AG04450 (cell line): ENCODE measurements around the gene ASXL3. TPM values are rescaled to one million over a fixed set of nuclear protein-coding genes. Genes with fewer than 3 reads are reported as not detected.

Source experiments
- CTCF ChIA-PET: fragments of 300-600, 350-600 bp; formaldehyde crosslinking; extraction: SDS; loops from one replicate; lab custom pipeline; 2022; ENCODE audit warnings: antibody characterized with exemption, inconsistent platforms; lab: Charles Lee
- POLR2A ChIA-PET: fragments of 350-600 bp; formaldehyde crosslinking; extraction: SDS; loops from one replicate; lab custom pipeline; 2021; ENCODE audit warnings: antibody characterized with exemption, inconsistent platforms; lab: Yijun Ruan, JAX
- DNase-seq: peaks from one replicate; pipeline ENCODE4 v3.0.0-alpha.2; 2011; ENCODE audit warnings: low read depth, low spot score
- H3K27ac ChIP-seq: one replicate; pipeline ENCODE4 v1.5.1; 2012; ENCODE audit warnings: low read depth, low read length, control low read depth
- H3K27me3 ChIP-seq: one replicate; pipeline ENCODE4 v1.6.0; 2012; ENCODE audit warnings: low read length; ENCODE audit not compliant: control insufficient read depth, insufficient read depth
- H3K4me3 ChIP-seq: 2 replicates; pipeline ENCODE4 v1.5.1; 2011; ENCODE audit warnings: mild to moderate bottlenecking, low read depth, low read length, control low read depth
- H3K9me3 ChIP-seq: 2 replicates; pipeline ENCODE4 v1.5.1; 2012; ENCODE audit warnings: low read length; ENCODE audit not compliant: control insufficient read depth, insufficient read depth
- CTCF ChIP-seq: IDR thresholded peaks from 2 replicates; pipeline ENCODE4 v1.5.1; 2011; ENCODE audit warnings: low read depth, low read length, control low read depth, inconsistent platforms
- polyA plus RNA-seq: library from polyadenylated mRNA; depleted of rRNA; stranded (reverse); fragments of >200 nt; gene quantifications from 2 replicates; pipeline ENCODE4 v1.2.3, GENCODE V29; 2011

Gene ASXL3
- polyA plus RNA-seq, 1 experiment, result 0.19 TPM

DNA sequence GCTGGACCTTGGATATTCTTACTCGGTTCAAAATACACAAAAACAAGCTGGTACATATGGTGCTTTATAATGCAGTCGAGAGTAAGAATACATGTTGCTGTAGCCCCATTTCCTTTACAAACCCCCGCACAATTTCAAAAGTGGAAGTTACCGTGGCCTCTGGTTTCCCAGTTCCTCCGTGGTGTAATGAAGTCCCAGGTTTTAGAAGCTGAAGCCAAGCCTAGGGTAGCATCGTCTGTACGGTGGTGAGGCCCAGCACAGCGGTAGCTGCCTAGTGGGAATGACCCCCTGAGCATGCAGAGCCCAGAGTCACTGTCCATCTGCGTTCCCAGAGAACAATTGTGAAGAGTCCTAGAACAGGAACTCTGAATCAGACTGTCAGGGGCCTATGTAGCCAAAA, 171.8 kb downstream of the ASXL3 start:
- no peak for TF ChIP-seq CTCF
- no peak overlapping the region for H3K4me3 ChIP-seq
- no peak overlapping the region for H3K27ac ChIP-seq
- no peaks in the 10 kb centered on the region for H3K27me3 ChIP-seq
- no peaks in the 10 kb centered on the region for H3K9me3 ChIP-seq
- ChIA-PET CTCF (no interaction called here), POLR2A (no interaction called here)
- no peak for DNase-seq

DNA sequence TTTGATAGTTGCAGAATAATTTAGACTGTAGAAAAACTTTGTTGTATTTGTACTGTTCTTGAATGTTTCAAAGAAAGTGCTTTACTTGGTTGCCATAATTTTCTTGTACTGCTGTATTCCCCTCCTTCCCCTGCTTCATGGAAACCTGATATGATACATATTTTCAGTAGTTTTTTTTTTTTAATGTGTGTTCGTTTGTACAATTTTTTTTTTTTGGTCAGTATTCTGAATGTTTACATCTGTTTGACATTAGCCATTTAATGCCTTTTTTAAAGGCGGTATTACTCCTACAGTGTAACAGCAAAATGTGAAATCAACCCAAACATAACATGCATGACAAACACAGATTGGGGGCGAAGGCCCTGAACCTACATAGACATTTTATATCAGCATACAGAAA, 172.3 kb downstream of the ASXL3 start:
- ChIA-PET POLR2A (no interaction called here), CTCF (no interaction called here)
- Histone ChIP-seq H3K27me3 (no peaks in the 10 kb centered on the region), H3K9me3 (no peaks in the 10 kb centered on the region), H3K27ac (no peak overlapping the region), H3K4me3 (no peak overlapping the region)
- no peak for DNase-seq
- TF ChIP-seq CTCF, result no peak

DNA sequence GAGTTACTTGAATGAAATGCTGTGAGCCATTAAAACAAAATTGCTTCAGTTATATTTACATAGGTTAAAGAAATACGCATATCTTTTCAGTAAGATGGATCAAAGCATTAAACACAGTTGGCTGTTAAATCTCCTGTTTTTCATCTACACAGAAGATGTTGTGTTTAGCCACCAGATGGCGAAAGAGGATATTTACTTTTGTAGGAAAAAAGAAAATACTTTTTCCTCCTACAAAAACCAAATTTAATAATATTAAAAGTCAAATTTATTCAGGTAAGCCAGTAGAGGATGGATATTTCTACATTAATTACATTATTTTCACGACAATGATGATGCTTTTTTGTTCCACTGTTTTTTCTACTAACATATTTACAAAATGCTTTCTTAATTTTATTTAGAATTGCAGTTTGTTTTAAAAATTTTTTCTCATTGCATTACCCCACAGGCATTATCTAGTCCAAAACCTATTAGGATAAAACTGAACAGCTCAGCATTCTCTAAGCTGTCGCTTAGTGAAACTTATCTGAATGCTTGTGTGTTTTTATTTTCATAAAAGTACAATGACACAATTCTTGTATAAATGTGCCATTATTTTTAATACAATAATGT, 173.7 kb downstream of the ASXL3 start:
- POLR2A ChIA-PET, result no interaction called here
- no peak for DNase-seq
- CTCF ChIA-PET, result no interaction called here
- peak; percentile 56 for TF ChIP-seq CTCF
- Histone ChIP-seq H3K9me3 (no peaks in the 10 kb centered on the region), H3K27me3 (no peaks in the 10 kb centered on the region), H3K27ac (no peak overlapping the region), H3K4me3 (no peak overlapping the region)

DNA sequence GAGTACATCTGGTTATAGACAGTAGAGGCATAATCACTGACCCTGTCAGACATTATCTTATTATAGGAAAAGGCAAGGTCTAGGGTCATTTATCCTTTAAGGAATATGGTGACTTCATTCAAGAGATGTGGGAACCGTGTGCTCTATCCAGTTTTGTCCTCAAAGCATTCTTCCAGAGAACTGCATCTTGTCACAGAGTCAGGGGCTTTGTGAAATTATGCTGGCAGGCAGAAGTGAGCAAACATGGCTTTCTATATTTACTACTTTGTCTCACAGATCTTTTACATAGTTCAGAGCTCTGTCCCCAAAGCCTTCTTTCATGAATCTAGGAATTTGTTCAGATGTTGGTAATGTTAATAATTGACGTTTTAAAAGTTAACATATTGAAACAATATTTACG, 177.4 kb downstream of the ASXL3 start:
- Histone ChIP-seq H3K9me3 (no peaks in the 10 kb centered on the region), H3K4me3 (no peak overlapping the region), H3K27me3 (no peaks in the 10 kb centered on the region), H3K27ac (no peak overlapping the region)
- no peak for TF ChIP-seq CTCF
- ChIA-PET POLR2A (interaction anchor here (0.7 kb wide), 1 partner anchor 35 kb away, joined by 4 read pairs; no protein-coding TSS in a partner anchor), CTCF (interaction anchor here (1.6 kb wide), 1 partner anchor 523 kb away, joined by 3 read pairs; no protein-coding TSS in a partner anchor)
- DNase-seq, result no peak

- no peaks in the 10 kb centered on the region for H3K9me3 ChIP-seq
- peak; percentile 69 for DNase-seq
- no peaks in the 10 kb centered on the region for H3K27me3 ChIP-seq
- no peak for TF ChIP-seq CTCF
- H3K4me3 ChIP-seq, result no peak overlapping the region
- POLR2A ChIA-PET, result interaction anchor here (0.7 kb wide), 1 partner anchor 36 kb away, joined by 4 read pairs; no protein-coding TSS in a partner anchor
- CTCF ChIA-PET, result interaction anchor here (1.6 kb wide), 1 partner anchor 524 kb away, joined by 3 read pairs; no protein-coding TSS in a partner anchor
- H3K27ac ChIP-seq, result no peak overlapping the region
Observed at GRCh38 chr18:33755931-33756560, 178.0 kb downstream of the ASXL3 start.
